ENCODE data around the gene AKNA.

DNA sequence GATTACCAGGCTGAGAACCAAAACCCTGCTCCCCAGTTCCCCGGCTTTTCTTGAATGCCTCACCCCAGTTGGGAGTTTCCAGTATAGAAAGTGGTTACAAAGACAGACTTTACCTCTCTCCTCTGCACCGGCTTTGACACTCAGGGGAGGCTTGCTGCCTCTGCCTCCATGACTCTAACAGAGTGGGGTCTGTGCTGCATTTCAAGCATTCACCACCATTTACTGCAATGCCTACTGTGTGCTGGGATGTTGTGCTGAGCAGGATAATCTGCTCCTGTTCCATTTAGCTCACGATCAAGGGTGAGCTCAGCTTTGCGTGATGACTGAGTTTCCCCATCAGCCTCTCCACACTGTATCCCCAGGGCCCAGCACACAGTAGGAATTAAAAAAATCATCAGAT is 39.9 kb upstream of the AKNA start:
- TF ChIP-seq CTCF (IDR thresholded peaks at IDR 0.05; ENCODE audit: poor library complexity) = no peak
- no peak for TF ChIP-seq EZH2 (IDR thresholded peaks at IDR 0.05; ENCODE audit: borderline replicate concordance)

Measured in hepatocyte (in vitro differentiated cells).